ENCODE measurements around the gene ZNF678.
"Not testable (repeated sequence)": the region's sequence is repeated elsewhere in the genome, so short reads cannot be mapped to it uniquely, and the experiment has no call there.

GRCh38 chr1:227551881-227552280 lies 11.5 kb upstream of the ZNF678 start:
- not testable (repeated sequence) for TF ChIP-seq CTCF (IDR thresholded peaks at IDR 0.05; ENCODE audit: borderline replicate concordance, extremely low read depth, low read length, poor library complexity, severe bottlenecking); EZH2 (IDR thresholded peaks at IDR 0.05; ENCODE audit: borderline replicate concordance, low read depth, low read length, severe bottlenecking)

Measured in DND-41 (cell line).